Gastroesophageal sphincter (tissue), 4 donors: ENCODE results near the gene LAMA2. TPM values are rescaled to one million over a fixed set of nuclear protein-coding genes. Genes with fewer than 3 reads are reported as not detected.

Experiments
- ATAC-seq: fragments of 150-250 bp; one replicate; pipeline ENCODE4 v1.9.1; 2016; ENCODE audit warnings: mild to moderate bottlenecking, moderate library complexity
- H3K27ac ChIP-seq, 4 donors: fragments of 200-600 bp; sonication (generic) in 3 of 4; 1 replicate in 3 of 4; 2 replicates in 1 of 4; pipeline ENCODE4 v1.5.1; 2016 to 2019
- H3K27me3 ChIP-seq: fragments of 200-600 bp; sonication (generic); one replicate; pipeline ENCODE4 v1.5.1; 2019
- H3K36me3 ChIP-seq, 2 donors: fragments of 200-600 bp; sonication (generic); one replicate each; pipeline ENCODE4 v1.5.1; 2019; ENCODE audit warnings: control low read depth in 1 of 2
- H3K4me1 ChIP-seq, 3 donors: fragments of 200-600 bp; sonication (generic); 1 replicate in 2 of 3; 2 replicates in 1 of 3; pipeline ENCODE4 v1.5.1; 2016 to 2019; ENCODE audit warnings: control low read depth in 2 of 3
- H3K4me3 ChIP-seq, 2 donors: fragments of 200-600 bp; sonication (generic); one replicate each; pipeline ENCODE4 v1.5.1; 2019; ENCODE audit warnings: mild to moderate bottlenecking in 1 of 2, moderate library complexity in 1 of 2
- H3K9me3 ChIP-seq, 3 donors: fragments of 200-600 bp; sonication (generic); one replicate each; pipeline ENCODE4 v1.5.1; 2017 to 2019; ENCODE audit warnings: control low read depth in 2 of 3
- EP300 ChIP-seq: sonication (generic); formaldehyde crosslinking; IDR thresholded peaks from one replicate; pipeline ENCODE4 v1.6.1; 2017; ENCODE audit warnings: antibody characterized with exemption, mild to moderate bottlenecking
- POLR2A ChIP-seq, 2 donors: fragments of 450-650 bp; IDR thresholded peaks; one replicate each; pipeline ENCODE4 v1.6.1; 2017; ENCODE audit warnings: antibody characterized with exemption in 2 of 2, mild to moderate bottlenecking in 2 of 2, moderate library complexity in 1 of 2
- POLR2AphosphoS5 ChIP-seq: sonication (generic); formaldehyde crosslinking; IDR thresholded peaks from one replicate; pipeline ENCODE4 v1.6.1; 2017; ENCODE audit warnings: antibody characterized with exemption
- WGBS, 2 donors: methylation state at CpG; one replicate each; pipeline ENCODE4 v1.1.5; 2018; ENCODE audit warnings: low coverage in 1 of 2; 5-methylcytosine and 5-hydroxymethylcytosine counted together
- total RNA-seq, 4 donors: library from RNA; depleted of rRNA; stranded (reverse); fragments of >200 nt; gene quantifications; one replicate each; pipeline ENCODE4 v1.1.0, GENCODE V29; 2016
- TF ChIP-seq, protein P1 (sequence below), 4 experiments: fragments of 200-600 bp in 2 of 4; fragments of 450-650 bp in 2 of 4; sonication (generic) in 1 of 4; IDR thresholded peaks; one replicate each; pipeline ENCODE4 v1.5.1; 2017 to 2019; ENCODE audit warnings: antibody characterized with exemption in 4 of 4, mild to moderate bottlenecking in 2 of 4, moderate library complexity in 2 of 4

Gene LAMA2
- total RNA-seq, 4 donors from 2014 or later, result 103 to 199 (median 153) TPM

DNA sequence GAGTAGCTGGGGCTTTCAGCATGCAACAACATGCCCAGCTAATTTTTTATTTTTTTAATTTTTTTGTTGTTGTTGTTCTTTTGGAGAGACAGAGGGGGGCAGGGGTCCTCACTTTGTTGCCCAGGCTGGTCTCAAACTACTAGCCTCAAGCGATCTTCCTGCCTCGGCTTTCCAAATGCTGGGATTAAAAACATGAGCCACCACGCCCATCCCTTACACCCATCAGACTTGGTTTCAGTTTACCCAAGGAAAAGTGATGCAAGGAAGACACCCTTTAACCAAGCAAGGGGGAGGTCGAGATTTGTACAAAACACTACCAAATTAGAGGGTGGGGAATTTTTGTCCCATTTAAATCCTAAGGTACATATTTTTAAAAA is 616.9 kb downstream of the LAMA2 start:
- H3K27ac ChIP-seq, result peak overlapping the region in 1 of 4 donors; percentile 2
- ATAC-seq, result no peak
- H3K4me1 ChIP-seq, result peaks cover 0 to 23% (median 0%) of the 10 kb centered on the region in 3 donors
- 87 to 92% methylated on average over 4 of the region's 4 CpGs for WGBS, 2 donors
- H3K4me3 ChIP-seq, result no peak overlapping the region
- H3K9me3 ChIP-seq, result no peaks in the 10 kb centered on the region
- TF ChIP-seq POLR2AphosphoS5 (no peak), EP300 (no peak), POLR2A (IDR thresholded peaks at IDR 0.05) (no peak)
- TF ChIP-seq, protein P1, sequence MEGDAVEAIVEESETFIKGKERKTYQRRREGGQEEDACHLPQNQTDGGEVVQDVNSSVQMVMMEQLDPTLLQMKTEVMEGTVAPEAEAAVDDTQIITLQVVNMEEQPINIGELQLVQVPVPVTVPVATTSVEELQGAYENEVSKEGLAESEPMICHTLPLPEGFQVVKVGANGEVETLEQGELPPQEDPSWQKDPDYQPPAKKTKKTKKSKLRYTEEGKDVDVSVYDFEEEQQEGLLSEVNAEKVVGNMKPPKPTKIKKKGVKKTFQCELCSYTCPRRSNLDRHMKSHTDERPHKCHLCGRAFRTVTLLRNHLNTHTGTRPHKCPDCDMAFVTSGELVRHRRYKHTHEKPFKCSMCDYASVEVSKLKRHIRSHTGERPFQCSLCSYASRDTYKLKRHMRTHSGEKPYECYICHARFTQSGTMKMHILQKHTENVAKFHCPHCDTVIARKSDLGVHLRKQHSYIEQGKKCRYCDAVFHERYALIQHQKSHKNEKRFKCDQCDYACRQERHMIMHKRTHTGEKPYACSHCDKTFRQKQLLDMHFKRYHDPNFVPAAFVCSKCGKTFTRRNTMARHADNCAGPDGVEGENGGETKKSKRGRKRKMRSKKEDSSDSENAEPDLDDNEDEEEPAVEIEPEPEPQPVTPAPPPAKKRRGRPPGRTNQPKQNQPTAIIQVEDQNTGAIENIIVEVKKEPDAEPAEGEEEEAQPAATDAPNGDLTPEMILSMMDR (IDR thresholded peaks at IDR 0.05), result no peak
- peaks cover 0 to 33% of the 10 kb centered on the region in 2 donors for H3K36me3 ChIP-seq
- H3K27me3 ChIP-seq, result no peaks in the 10 kb centered on the region

DNA sequence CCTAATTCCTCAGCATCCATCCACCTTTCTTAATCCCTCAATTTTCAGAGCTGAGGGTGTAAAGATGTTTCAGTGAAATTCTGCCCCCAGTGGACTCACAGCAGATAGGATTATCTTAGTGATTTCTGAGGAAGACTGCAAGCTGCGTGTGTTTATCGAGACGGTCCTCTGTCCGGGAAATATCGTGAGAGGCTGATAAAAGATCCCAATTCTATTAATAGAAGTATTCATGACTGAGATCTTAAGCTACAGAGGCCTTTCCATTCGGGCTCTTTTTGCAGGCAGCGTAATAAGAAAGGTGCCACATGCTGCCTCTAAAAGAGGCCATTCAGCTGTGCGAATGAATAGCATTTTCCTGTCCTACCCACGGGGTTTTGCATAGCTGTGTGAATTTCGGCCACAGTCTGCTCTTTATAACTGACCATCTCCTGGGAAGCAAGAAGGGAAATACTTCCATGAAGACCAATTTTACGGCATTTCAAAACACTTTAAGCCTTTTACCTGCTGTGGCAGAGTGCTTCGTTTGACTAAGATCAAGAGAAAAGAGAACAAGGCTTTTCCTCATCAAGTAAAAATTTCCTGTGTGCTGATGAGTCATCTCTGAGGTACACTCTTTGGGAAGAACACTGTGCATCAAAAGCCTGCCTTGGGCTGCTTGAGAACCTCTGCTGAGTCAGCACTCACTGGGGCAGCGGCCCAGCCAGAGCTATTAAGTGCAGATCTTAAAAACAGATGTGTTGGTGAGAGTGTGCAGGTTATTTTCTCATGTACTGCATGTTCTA is 618.2 kb downstream of the LAMA2 start:
- ATAC-seq, result peak; percentile 65
- WGBS, 2 donors, result 57 to 62% methylated on average over 8 to 13 of the region's 13 CpGs
- no peaks in the 10 kb centered on the region for H3K27me3 ChIP-seq
- H3K4me1 ChIP-seq, result peaks cover 0 to 23% (median 0%) of the 10 kb centered on the region in 3 donors
- no peak for TF ChIP-seq POLR2A (IDR thresholded peaks at IDR 0.05)
- TF ChIP-seq, protein P1 (IDR thresholded peaks at IDR 0.05), result peak in 2 of 4 experiments; percentile 9 to 15
- no peaks in the 10 kb centered on the region for H3K9me3 ChIP-seq
- peak overlapping the region in 1 of 4 donors; percentile 42 for H3K27ac ChIP-seq
- no peak overlapping the region for H3K4me3 ChIP-seq
- peaks cover 0 to 36% of the 10 kb centered on the region in 2 donors for H3K36me3 ChIP-seq

DNA sequence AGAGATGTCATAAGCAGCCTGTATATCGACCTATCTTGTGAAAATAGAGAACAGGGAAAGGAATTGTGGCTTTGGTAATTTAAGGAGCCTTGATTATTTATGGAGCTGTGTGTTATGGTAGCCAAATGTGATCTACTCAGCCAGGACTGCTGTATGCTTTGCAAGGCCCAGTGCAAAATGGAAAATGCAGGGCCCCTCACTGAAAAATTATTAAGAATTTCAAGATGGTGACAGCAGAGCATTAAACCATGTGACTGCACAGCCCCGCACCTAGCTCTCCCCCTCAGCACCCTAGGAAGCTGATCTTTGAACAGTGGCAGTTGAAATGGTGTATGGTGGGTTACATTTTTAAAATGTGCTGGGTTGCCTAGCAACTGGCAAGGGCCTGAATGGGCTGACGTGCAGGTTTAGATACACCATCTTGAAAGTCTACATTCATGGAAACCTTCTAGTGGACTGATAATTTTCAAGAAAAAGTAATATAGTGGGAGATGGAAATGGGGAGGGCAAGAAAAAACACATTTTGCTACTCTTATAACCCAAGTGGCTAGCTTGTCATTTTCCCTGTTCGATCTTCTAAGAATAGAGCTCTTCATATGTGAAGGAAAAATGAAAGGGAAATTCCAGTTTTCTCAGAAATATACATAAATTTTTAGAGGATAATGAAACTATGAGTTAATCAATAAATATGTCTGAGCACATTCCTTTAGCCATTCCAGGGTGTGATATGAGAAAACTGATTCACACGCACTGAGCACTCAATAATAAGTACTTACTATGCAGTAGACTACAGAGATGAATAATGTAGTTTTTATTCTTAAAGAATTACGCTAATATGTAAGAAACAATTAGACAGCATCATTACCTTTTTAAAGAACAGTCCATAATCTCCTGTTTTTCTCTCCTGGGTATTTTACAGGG is 619.1 kb downstream of the LAMA2 start:
- ATAC-seq, result no peak
- peak overlapping the region in 1 of 4 donors; percentile 42 for H3K27ac ChIP-seq
- no peaks in the 10 kb centered on the region for H3K27me3 ChIP-seq
- H3K36me3 ChIP-seq, result peaks cover 0 to 43% of the 10 kb centered on the region in 2 donors
- TF ChIP-seq EP300 (no peak), POLR2AphosphoS5 (no peak), POLR2A (IDR thresholded peaks at IDR 0.05) (no peak)
- TF ChIP-seq, protein P1 (IDR thresholded peaks at IDR 0.05), result no peak
- H3K4me1 ChIP-seq, result peaks cover 0 to 23% (median 0%) of the 10 kb centered on the region in 3 donors
- 89 to 95% methylated on average over 4 to 6 of the region's 6 CpGs for WGBS, 2 donors
- H3K9me3 ChIP-seq, result no peaks in the 10 kb centered on the region
- H3K4me3 ChIP-seq, result no peak overlapping the region

DNA sequence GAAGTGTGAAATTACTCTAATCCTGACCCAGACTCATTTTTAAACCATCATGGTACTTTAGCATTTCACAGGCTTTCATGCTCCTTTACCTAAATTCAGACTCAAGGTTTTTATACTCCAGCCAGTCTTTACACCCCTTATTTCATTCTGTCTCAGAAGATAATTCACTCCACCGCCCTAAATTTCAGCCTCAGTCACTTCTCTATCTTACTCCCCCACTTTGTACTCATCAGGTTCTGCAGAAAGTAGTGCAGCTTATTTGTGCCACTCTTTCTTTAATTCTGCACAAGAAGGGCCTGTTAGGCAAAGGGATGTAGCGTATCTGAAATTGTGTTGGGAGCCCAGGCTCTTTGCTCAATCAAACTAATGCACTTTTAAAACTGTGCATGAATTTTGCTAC is 621.5 kb downstream of the LAMA2 start:
- Histone ChIP-seq H3K4me1 (peaks cover 0 to 10% (median 0%) of the 10 kb centered on the region in 3 donors), H3K9me3 (no peaks in the 10 kb centered on the region), H3K4me3 (no peak overlapping the region), H3K27ac (no peak overlapping the region), H3K36me3 (peaks cover 0 to 43% of the 10 kb centered on the region in 2 donors), H3K27me3 (no peaks in the 10 kb centered on the region)
- ATAC-seq, result no peak
- WGBS, 2 donors, result 85 to 88% methylated on average over 2 of the region's 2 CpGs
- TF ChIP-seq, protein P1 (IDR thresholded peaks at IDR 0.05), result no peak
- no peak for TF ChIP-seq POLR2A (IDR thresholded peaks at IDR 0.05)
- no peak for TF ChIP-seq EP300
- TF ChIP-seq POLR2AphosphoS5, result no peak
